Activated CD8-positive, alpha-beta memory T cell treated with anti-CD3 and anti-CD28 coated beads for 4 hours (primary cell): ENCODE results near the gene COMMD3.
A peak's percentile ranks its signal among the peaks of the same experiment; 100 is the strongest.
"Not testable (repeated sequence)": the region's sequence is repeated elsewhere in the genome, so short reads cannot be mapped to it uniquely, and the experiment has no call there.

Experiments
- DNase-seq, 2 donors: peaks; one replicate each; pipeline ENCODE4 v3.0.0-alpha.2; 2020; ENCODE audit warnings: low read depth in 2 of 2

The COMMD3 gene

DNA sequence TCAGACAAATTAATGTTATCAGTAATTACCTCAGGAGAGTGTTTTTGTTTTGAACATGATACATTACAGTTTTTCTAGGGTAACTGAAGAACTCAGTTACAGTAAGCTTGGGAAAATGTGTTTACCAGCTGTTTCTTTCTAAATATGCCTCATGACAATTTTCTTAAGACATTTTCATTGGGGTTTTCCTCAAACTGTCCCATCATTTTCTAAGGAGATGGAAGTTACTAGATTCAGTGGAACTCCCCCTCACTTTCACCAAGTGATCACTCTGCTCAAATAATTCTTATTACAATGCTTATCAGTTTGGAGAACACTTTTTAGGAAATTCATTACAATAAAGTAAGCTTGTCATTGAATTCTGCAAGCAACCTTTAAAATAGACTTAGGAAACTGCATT, 22.7 kb downstream of the COMMD3 start:
- DNase-seq, result no peak

DNA sequence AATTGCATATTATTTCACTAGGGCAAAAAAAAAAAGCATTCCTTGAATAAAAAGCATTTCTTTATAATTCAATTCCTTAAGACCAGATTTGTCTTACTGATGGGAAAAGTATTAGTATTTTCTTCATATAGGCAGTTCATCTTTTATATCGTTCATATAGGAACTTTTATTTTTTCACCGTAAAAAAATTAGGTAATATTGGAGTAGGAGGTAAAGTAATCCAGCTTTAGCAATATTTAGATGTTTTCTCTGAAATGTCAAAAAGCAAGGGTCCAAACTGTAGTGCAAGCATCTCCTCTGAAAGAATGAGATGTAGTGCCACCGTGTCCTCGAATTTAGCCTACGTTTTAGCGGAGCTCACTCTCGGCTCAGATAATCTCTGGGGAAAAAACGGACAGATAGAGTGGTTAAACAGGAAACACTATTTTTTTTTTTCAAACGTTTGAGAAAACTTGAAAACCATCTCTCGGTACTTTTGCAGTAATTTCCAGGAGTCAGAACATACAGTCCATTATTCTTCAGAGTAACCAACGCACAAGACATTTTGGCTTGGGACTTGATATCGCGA, 23.7 kb downstream of the COMMD3 start:
- no peak for DNase-seq

DNA sequence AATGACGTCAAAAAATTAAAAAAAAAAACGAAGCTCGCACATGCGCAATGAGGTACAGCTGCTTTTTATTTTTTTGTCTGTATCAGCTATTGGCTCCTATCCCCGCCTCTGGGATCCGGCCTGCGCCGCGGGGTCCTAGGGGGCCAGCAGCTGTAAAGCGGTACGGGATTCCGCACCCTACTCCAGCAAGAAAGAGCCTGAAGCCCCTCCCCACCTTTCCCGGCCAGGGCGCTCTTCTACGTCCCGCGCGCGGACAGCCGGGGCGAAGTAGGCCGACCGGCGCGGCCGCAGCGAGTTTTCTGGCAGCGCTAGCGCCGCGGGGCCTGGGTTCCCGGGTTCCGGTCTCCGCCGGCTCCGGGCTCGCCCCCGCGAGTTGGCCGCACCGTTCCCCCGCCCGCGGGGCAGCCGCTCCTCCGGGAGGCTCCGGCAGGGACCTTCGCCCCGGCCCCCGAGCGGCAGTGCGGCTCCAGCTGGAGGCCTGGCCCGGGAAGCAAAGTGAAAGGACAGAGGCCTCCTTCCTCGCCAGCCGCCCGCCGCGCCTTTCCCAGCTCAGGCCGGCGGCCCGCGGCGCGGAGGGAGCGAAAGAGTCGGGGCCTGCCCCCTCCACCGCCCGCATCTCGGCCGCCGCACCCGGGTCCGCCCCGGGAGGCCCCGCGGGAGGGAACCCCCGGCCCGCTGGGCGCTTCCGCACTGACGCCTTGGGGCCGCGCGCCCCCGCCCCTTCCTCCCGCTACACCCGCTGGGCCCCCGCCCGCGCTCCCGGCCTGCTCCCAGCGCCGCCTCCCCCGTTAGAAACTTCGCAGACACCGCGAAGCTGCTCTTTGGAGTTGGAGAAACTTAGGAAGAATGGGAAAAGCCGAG, 24.4 kb downstream of the COMMD3 start:
- DNase-seq, result peak in 1 of 2 donors; percentile 35

DNA sequence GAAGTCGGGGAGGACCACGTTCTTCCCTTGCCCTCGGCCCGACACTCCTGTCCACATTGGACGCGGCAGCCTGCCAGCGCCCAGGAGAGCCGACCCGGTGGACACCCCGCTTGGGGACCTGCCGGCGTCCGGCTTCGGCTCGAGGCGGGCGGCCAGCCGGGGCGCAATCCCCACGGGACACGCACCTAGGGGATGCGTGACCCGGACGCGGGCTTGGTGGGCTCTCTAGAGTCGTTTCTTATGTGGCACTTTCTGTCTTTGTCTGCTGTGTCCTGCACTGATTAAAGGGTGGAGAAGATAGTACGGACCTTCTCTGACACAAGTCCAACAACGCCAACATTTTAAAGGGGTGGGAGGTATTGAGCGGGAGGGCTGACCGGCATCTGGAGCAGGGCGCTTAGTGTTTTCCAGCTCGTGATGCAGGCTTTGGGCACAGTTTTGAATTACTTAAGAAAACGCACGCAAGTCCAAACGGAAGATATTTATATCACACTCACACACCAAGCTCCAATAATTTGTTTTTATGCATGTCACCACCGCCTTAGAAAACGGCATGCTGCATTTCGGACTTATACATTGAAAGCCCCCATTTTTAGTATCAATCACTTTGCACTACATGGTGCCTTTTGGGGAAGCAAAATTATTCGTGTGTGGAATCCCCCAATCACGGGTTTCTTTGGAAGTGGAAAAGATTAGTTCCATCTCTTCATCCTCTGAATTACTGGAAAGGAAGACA, 25.2 kb downstream of the COMMD3 start:
- DNase-seq, result no peak

DNA sequence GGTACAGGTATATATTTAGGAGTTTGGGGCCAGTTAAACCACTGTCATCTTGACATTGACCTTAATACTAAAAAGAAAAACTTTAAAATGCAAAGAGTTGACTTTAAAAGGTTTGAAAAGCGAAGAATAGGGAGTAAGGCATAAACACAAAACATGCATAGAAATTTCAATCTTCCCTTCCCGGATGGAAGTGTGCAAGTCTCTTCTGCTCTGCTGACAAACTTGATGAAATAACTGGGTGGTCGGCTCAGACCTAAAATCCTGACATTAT, 25.7 kb downstream of the COMMD3 start:
- no peak for DNase-seq

DNA sequence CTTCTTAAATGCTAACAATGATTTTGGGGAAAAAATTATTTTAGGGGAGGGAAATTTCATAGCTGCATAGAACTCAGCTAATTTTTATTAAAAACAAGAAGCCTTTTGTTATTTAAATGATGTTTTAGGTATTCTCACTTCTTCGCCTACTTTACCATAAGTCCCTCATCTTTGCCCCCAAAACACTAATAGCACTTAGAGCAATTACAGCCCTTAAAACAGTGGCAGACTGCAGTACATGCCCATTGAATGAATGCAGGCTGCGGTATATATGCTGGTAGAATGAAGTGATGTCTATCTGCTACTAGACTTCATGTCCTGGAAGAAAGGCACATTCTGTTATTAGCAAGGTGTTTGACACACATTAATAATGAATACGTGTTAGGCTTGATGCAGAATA, 26.2 kb downstream of the COMMD3 start:
- DNase-seq, result no peak

DNA sequence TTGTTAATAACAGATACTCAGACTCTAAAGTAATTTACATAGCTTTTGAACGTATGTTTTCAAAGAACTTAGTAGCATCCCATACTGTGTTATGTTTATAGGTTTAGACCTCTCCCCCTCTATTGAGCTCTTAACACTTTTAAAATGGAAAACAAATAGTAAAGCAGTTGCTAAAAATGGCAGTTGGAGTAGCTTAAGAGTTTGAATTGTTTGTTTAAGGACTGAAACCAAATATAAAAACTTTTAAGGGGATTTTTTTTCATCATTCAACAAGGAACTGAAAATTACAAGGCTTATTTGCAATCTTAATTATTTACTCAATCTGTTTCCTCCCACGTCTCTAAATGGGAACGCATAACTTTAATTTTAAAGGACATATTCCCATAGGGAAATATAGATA, 27.5 kb downstream of the COMMD3 start:
- no peak for DNase-seq

DNA sequence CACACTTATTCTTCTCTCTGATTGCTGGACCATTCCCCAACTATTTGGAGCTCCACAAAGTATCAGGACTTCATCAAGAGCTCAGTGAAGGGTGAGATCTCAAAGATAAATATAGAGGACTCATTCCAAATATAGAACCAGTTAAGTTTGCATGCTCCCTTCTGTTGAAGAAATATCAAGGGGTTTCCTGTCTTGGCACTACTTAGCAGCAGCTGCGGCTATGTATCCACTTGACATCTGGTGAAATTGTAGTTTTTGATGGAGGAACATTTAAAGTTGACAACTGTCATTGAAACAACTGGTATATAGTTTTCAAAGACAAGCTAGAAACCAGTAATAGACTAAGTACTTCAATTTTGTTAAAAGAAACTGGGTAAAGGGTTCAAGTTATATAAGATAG, 28.1 kb downstream of the COMMD3 start:
- no peak for DNase-seq

DNA sequence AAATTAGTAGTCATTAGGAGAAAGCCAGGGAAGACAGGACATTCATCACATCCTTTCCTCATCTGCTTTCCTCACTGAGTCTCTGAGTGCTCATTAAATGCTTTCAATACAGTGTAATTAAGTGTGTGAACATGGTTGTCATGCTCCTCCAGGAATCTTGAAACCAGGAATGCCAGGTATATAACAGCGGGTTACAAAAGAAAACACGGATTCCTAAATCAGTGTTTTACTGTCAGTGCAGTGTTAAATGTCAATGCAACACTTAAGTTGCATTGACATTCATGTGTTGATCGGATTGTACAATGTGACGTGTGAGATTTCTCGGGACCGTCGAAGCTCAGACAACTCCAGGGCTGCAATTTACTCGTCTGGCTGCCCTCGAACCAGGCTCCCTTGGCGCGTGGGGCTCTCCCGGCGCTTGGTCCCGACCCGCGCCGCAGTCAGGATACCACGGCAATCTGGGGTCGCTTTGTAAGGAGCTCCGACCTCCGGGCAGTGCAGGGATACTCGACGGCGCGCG, 28.7 kb downstream of the COMMD3 start:
- DNase-seq, result no peak

DNA sequence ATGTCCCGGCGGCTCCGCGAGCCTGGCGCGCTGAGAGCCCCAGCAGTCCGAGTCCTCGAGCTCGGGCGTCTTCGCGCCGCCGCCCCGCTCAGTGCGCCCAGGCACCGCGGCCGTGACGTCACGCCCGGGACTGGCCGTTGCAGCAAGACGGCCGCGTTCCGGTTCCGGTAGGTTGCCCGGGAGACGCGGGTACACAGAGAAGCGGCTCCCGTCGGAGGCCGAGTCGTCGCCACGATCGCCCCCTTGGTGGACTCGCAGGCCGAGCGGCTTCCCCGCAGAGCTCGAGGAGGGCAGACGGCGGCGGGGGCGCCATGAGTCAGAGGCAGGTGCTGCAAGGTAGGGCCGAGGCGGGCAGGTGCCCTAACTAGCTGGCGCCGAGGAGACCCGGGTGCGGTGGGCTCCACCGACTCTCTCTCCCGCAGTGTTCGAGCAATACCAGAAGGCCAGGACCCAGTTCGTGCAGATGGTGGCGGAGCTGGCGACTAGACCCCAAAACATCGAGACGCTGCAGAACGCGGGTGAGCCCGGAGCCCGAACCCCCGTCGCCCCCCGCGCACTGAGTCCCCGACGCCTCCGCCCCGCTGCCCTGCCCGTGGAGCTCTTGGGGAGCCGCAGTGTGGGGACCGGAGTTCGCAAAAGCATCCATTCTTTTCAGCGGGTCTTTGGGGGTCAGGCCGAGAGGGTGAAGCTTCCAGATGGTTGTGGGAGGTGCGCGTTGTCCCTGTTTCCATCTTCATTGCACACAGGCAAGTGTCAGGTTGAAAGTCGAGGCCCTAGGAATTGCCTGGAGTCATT, 29.3 kb downstream of the COMMD3 start, which contains the start of gene SPAG6:
Gene SPAG6, plus strand, starts transcription at position 196 of the 795 bp plus-strand sequence. Its CDS starts 116 bp downstream, at position 312.
- DNase-seq, result no peak

DNA sequence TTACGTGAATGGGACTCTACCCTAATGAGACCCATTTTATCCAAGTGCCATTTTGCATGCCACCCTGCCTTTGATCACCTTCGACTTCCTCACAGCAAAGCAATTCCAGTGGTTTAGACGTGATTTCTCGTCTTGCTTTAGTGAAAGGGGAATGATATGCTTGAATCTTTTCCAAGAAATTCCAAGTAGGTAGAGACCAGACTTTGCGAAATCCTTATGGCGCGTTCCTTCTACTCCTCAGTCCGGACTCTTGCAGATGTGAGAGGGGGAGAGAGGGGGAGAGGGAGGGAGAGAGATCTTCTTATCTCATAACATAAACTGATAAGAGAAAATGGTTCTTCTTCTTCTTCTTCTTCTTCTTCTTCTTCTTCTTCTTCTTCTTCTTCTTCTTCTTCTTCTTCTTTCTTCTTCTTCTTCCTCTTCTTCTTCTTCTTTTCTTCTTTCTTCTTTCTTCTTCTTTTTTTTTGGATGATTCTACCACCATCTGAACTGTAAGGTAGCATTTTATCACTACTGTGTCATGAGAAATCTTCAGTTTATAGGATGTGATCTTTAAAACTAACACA, 30.0 kb downstream of the COMMD3 start:
- DNase-seq, result no peak

DNA sequence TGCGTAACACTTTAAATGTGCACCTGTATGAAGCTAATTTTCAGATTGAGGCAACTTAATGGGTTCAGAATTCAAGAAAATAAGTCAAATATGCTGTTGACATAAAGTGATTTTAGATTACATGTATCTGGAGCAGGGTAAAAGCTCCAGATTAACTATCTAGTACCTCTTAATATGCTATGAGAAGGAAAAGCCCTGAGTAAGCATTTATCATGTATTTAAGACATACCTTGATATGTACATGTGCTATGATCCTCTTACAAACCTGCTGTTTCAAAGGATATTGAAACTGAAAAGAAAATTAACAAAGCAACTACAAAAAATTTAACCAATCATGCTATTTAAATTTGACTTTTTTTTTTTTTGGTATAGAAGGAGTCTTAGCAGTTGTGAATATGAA, 33.6 kb downstream of the COMMD3 start:
- DNase-seq, result no peak

DNA sequence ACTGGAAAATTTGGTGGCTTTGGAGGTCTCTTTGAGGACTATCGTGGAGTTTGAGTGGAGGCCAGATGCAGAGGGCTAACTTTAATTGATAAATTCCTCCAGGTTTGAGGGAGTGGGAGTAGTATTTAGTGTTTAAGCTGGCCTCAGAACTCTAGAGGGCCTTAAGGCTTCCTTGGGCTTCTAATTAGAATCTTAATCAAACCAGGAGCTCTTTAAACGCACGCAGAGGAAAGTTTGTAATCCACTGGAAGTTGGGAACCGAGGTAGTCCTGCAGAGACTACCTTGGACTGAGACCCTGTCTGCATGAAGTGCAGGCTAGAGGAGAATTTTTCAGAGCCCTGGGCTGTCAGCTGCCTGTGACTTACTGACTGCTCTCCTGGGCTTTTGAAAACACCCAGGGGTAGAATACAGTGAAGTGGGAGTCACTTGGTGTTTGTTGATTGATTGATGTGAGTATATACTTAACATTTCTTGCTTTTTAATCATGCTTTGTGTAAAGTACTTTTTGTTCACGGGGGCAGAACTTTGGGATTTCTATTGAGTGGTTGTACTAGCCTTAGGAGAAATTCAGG, 35.0 kb downstream of the COMMD3 start:
- DNase-seq, result no peak

DNA sequence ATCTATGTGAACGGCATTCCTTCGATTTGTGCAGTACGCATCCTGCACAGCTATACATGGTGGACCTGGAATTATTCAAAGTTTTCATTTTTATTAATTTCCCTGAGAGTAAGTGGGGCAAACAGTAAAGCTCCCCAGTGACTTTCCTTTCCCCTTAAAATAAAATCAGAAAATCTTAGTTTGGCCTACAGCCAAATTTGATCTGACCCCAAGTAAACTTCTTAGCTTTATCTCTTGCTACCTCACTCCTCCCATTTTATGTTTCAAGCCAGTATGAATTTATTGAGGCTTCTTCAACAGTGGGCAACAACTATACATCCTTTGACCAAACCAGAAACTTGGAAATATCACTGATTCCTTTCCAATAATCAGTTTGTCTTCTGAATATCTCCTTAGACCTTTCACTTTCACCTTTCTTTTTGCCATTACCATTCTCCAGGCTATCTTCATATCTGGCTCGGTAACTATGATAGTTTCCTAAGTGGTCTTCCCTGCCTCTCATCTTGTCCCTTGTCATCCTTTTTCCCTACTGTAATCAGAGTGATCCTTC, 40.2 kb downstream of the COMMD3 start:
- no peak for DNase-seq

DNA sequence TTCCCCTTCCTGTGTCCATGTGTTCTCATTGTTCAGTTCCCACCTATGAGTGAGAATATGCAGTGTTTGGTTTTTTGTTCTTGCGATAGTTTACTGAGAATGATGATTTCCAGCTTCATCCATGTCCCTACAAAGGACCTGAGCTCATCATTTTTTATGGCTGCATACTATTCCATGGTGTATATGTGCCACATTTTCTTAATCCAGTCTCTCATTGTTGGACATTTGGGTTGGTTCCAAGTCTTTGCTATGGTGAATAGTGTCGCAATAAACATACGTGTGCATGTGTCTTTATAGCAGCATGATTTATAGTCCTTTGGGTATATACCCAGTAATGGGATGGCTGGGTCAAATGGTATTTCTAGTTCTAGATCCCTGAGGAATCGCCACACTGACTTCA, 41.6 kb downstream of the COMMD3 start:
- not testable (repeated sequence) for DNase-seq

DNA sequence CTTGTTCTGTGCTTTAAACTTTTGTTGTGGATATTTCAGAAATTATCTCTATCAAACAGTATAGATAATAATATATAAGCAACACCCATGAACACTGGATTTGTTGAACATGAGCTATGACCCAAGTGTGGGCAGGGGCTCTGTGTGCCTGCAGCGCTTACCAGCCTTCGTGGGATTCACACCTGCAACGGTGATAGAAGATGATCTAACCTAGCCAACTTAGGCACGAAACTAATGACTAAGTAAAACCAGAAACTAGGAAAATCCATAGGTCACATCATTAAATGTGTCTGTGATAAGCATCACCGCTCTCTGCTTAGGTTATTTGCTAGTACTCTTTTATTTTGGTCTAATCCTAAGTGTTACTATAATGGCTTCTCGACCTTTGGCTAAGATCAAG, 47.1 kb downstream of the COMMD3 start:
- no peak for DNase-seq

DNA sequence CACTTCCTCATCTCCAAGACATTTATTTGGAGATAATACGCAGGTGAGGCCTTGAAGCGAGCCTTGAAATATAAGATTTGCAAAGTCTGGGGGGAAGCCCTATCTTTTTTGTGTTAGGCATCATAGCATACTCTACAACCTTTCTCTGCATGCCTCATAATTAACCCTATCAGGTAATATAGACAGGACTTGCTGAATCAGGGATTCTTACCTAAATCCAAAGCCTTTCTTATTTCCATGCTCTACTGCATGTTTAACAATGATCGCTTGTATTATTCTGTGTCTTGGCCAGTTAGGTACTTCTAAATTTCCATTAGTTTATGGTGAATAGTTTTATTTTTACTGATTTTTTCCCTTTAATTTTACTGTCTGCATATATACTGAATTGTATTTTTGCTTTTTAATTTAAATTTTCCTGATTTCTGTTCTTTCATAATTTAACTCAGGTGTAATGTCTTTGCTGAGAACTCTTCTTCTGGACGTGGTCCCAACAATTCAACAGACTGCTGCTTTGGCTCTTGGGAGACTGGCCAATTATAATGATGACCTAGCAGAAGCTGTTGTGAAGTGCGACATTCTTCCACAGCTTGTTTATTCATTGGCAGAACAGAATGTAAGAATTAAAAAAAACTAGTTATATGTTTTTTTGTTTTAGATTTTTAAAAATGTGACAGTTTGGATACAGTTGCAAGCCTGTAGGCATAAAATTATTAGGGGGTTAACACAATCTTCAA, 48.4 kb downstream of the COMMD3 start:
- no peak for DNase-seq

DNA sequence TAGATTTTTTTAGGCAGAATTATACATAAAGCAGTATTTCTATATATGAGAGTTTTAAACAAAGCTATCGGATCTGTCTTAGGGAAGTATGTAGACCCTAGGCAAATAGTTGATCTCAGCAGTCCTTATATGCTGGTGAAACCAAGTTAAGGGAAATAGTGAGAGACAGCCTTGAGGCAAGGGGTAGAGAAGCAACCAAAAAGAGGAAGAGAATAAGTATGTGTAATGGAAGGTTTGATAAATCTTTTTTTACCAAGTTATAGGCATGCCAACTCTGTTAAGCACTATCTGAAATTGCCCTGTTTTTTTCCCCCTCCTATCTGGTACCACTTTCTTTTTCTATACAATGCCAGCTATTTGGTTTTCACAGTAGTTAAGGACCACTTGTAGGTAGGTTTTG, 49.0 kb downstream of the COMMD3 start:
- DNase-seq, result no peak

DNA sequence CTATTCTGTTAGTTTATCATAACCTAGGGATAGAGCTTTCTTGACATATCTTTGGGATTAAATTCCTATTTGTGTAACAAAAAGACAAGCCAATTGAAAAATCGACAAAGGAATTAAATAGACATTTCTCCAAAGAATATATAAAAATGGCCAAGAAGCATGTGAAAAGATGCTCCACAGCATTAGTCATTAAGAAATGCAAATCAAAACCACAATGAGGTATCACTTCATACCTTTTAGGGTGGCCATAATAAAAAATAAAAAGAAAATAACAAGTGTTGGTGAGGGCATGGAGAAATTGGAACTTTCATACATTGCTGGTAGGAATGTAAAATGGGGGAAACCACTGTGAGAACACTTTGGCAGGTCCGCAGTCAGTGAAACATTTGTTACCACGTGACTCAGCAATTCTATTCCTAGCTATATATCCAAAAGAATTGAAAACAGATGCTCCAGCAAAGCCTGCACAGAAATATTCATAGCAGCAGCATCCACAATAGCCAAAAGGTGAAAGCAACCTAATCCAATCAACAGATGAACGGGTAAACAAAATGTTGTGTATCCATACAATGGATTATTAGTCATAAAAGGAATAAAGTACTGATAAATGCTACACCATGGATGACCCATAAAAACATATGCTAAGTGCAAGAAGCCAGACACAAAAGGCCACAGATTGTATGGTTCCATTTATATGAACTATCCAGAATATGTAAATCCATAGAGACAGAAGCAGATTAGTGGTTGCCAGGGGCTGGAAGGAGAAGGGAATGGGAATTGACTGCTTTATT, 49.7 kb downstream of the COMMD3 start:
- DNase-seq, result no peak

DNA sequence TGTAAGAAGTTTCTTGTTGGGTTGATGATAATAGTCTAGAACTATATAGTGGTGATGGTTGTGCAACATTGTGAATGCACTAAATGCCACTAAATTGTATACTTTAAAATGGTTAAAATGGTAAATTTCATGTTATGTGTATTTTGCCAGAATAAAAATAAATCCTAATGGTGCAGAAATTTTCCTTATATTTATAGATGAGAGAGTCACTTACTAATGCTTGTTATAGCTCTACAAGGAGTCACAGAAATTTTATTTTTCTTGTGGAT, 50.2 kb downstream of the COMMD3 start:
- no peak for DNase-seq
